ENCODE measurements around the gene UBL5.

Gene UBL5

DNA sequence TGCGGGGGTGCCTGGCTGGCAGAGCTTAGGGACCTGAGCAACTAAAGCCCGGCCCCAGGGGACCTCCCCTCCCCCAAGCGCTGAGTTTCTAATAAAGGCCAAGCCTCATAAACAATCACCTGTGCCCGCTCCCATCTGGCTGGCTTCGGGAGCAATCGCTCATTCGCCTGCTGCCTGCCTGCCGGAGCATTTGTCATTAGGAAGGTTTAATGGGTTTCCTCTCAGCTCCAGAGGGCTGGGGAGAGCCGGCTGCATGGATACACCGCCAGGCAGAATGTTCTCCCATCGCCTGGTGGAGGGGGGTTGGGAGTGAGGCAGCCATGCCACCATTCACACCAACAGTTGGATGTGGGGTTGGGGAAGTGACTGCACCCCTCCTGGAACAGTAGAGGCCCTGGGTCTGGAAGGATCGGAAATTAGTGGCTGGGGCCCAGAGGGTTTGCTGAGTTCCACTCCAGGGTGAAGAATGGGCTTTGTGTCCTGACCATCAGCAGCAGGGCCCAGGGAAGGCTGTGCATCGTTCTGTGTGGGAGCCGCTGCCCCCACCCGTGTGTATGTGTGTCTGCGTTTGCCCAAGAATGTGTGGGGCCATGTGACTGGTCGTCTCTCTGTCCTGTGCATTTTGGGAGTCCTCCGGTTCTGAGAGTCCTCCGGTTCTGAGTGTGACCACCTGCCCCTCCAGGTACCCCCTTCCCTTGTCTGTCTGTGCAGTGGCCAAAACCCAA lies 22.7 kb downstream of the UBL5 start:
- no peak overlapping the region for H3K27ac ChIP-seq (ENCODE audit: low read depth, low read length)
- H4K20me1 ChIP-seq (ENCODE audit: control insufficient read depth, insufficient read depth, low read depth, low read length), result no peaks in the 10 kb centered on the region
- no peak overlapping the region for H3K4me2 ChIP-seq (ENCODE audit: low read length)
- no peaks in the 10 kb centered on the region for H3F3A ChIP-seq (ENCODE audit: control insufficient read depth, insufficient read depth)
- H3K9me2 ChIP-seq (replicated peaks; ENCODE audit: control insufficient read depth, low read length), result no peaks in the 10 kb centered on the region
- 0 out of 2 replicates have a peak, but pooled peaks cover 3% of the 10 kb centered on the region for H3K79me2 ChIP-seq (ENCODE audit: control insufficient read depth, low read length)
- no peaks in the 10 kb centered on the region for H3K27me3 ChIP-seq (ENCODE audit: control insufficient read depth, low read length)
- H3K4me3 ChIP-seq (ENCODE audit: low read length), result no peak overlapping the region
- no peaks in the 10 kb centered on the region for H3K9me3 ChIP-seq (ENCODE audit: control insufficient read depth, insufficient read depth, low read length)
- peaks cover 21% of the 10 kb centered on the region; the same call in 1 of the 2 replicates for H3K36me3 ChIP-seq (ENCODE audit: control insufficient read depth, low read length)
- TF ChIP-seq, protein P1, sequence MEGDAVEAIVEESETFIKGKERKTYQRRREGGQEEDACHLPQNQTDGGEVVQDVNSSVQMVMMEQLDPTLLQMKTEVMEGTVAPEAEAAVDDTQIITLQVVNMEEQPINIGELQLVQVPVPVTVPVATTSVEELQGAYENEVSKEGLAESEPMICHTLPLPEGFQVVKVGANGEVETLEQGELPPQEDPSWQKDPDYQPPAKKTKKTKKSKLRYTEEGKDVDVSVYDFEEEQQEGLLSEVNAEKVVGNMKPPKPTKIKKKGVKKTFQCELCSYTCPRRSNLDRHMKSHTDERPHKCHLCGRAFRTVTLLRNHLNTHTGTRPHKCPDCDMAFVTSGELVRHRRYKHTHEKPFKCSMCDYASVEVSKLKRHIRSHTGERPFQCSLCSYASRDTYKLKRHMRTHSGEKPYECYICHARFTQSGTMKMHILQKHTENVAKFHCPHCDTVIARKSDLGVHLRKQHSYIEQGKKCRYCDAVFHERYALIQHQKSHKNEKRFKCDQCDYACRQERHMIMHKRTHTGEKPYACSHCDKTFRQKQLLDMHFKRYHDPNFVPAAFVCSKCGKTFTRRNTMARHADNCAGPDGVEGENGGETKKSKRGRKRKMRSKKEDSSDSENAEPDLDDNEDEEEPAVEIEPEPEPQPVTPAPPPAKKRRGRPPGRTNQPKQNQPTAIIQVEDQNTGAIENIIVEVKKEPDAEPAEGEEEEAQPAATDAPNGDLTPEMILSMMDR (IDR thresholded peaks at IDR 0.05; ENCODE audit: low read depth, low read length, poor library complexity, severe bottlenecking), result no peak
- H3K4me1 ChIP-seq (ENCODE audit: control insufficient read depth, low read length), result no peaks in the 10 kb centered on the region

DNA sequence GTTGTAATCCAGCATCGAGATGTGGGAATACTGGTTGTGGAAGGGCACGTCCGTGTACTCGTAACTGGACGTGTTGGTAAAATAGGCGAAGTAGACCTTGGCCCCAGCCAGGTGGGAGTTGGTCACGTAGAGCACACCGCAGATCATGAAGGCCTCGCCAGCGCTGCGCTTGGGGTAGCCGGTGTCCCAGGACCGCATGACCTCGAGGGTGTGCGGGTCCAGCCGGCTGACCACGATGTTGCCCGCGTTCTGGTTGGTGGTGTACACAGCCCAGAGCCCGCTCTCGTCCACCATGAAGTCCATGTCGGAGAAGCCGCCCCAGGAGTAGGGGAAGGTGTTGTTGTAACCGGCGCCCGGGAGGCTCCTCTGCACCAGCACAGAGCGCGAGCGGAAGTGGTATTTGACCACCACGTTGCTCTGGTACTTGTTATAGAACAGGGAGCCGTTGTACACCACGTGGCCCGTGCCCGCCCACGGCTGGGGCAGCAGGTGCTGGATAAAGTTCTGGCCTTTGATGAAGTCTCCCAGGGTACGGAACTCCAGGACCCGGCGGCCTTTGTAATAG lies 26.6 kb downstream of the UBL5 start:
- H3K27ac ChIP-seq (ENCODE audit: low read depth, low read length), result no peak overlapping the region
- peaks cover 4% of the 10 kb centered on the region; the same call in 1 of the 2 replicates for H3K4me1 ChIP-seq (ENCODE audit: control insufficient read depth, low read length)
- no peak overlapping the region for H3K4me2 ChIP-seq (ENCODE audit: low read length)
- TF ChIP-seq EZH2phosphoT487 (IDR thresholded peaks at IDR 0.05; ENCODE audit: borderline replicate concordance, low read length), result no peak
- TF ChIP-seq, protein P1 (IDR thresholded peaks at IDR 0.05; ENCODE audit: low read depth, low read length, poor library complexity, severe bottlenecking), result no peak
- no peaks in the 10 kb centered on the region for H3K79me2 ChIP-seq (ENCODE audit: control insufficient read depth, low read length)
- no peaks in the 10 kb centered on the region for H3K36me3 ChIP-seq (ENCODE audit: control insufficient read depth, low read length)
- H4K20me1 ChIP-seq (ENCODE audit: control insufficient read depth, insufficient read depth, low read depth, low read length), result no peaks in the 10 kb centered on the region
- no peaks in the 10 kb centered on the region for H3F3A ChIP-seq (ENCODE audit: control insufficient read depth, insufficient read depth)
- no peaks in the 10 kb centered on the region for H3K9me3 ChIP-seq (ENCODE audit: control insufficient read depth, insufficient read depth, low read length)
- H3K4me3 ChIP-seq (ENCODE audit: low read length), result no peak overlapping the region
- H3K27me3 ChIP-seq (ENCODE audit: control insufficient read depth, low read length), result no peaks in the 10 kb centered on the region
- H3K9me2 ChIP-seq (replicated peaks; ENCODE audit: control insufficient read depth, low read length), result no peaks in the 10 kb centered on the region

DNA sequence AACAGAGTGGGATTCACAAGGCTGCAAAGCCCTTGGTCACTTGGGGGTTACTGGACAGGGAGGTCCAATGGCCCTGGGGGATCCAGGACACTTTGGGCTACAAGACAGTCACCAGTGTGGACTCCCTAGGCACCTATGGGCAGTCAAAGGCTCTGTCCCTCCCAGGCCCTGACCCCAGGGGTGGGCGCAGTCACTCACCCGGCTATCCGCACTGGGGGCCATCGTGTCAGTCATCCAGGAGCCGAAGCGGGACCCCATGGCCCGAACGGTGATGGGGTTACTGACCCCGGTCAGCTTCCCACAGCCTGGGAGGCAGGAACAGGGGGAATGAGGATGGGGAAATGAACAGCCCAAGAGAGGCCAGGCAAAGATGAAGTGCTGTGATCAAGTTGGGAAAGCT lies 28.9 kb downstream of the UBL5 start:
- Histone ChIP-seq H3K27ac (ENCODE audit: low read depth, low read length) (no peak overlapping the region), H3F3A (ENCODE audit: control insufficient read depth, insufficient read depth) (no peaks in the 10 kb centered on the region), H3K79me2 (ENCODE audit: control insufficient read depth, low read length) (no peaks in the 10 kb centered on the region), H3K36me3 (ENCODE audit: control insufficient read depth, low read length) (no peaks in the 10 kb centered on the region), H3K4me1 (ENCODE audit: control insufficient read depth, low read length) (peaks cover 4% of the 10 kb centered on the region; the same call in 1 of the 2 replicates), H3K9me3 (ENCODE audit: control insufficient read depth, insufficient read depth, low read length) (no peaks in the 10 kb centered on the region), H3K27me3 (ENCODE audit: control insufficient read depth, low read length) (no peaks in the 10 kb centered on the region), H3K4me2 (ENCODE audit: low read length) (no peak overlapping the region), H3K9me2 (replicated peaks; ENCODE audit: control insufficient read depth, low read length) (no peaks in the 10 kb centered on the region), H3K4me3 (ENCODE audit: low read length) (no peak overlapping the region), H4K20me1 (ENCODE audit: control insufficient read depth, insufficient read depth, low read depth, low read length) (no peaks in the 10 kb centered on the region)
- no peak for TF ChIP-seq EZH2phosphoT487 (IDR thresholded peaks at IDR 0.05; ENCODE audit: borderline replicate concordance, low read length)
- TF ChIP-seq, protein P1 (IDR thresholded peaks at IDR 0.05; ENCODE audit: low read depth, low read length, poor library complexity, severe bottlenecking), result no peak

All from DOHH2 (cell line).